PC-9 (cell line): Measurements from ENCODE around the gene RBM24. TPM values are rescaled to one million over a fixed set of nuclear protein-coding genes. Genes with fewer than 3 reads are reported as not detected.

Source experiments
- BruUV-seq: library from RNA; stranded (reverse); fragments of 400-500 nt; replicated peaks from 2 replicates; lab custom pipeline; 2021; lab: Mats Ljungman, UMichigan
- CTCF ChIA-PET: fragments of 300-600 bp; sonication (Branson Sonifier 250); formaldehyde crosslinking; loops from one replicate; lab custom pipeline; 2022; ENCODE audit warnings: antibody characterized with exemption; lab: Charles Lee
- POLR2A ChIA-PET: fragments of 300-600 bp; sonication (Branson Sonifier 250); formaldehyde crosslinking; loops from one replicate; lab custom pipeline; 2022; ENCODE audit warnings: antibody characterized with exemption; ENCODE audit not compliant: unreplicated experiment; lab: Charles Lee
- DNase-seq, 2 experiments: peaks; one replicate each; pipeline versions ENCODE4 v3.0.0 to v3.0.0-alpha.2; 2015 to 2022; ENCODE audit warnings: mixed read lengths in 1 of 2
- H2AFZ ChIP-seq: fragments of 200-600 bp; sonication (generic); 2 replicates; pipeline ENCODE4 v1.8.1; 2017; ENCODE audit warnings: antibody characterized with exemption
- H3F3A ChIP-seq: fragments of 200-600 bp; sonication (generic); 2 replicates; pipeline ENCODE4 v1.8.1; 2017; ENCODE audit warnings: antibody characterized with exemption, mild to moderate bottlenecking, low read depth; ENCODE audit not compliant: insufficient read depth
- H3K27ac ChIP-seq: fragments of 200-600 bp; sonication (generic); 2 replicates; pipeline ENCODE4 v1.6.1; 2016; ENCODE audit warnings: mixed run types
- H3K27me3 ChIP-seq: fragments of 200-600 bp; sonication (generic); 2 replicates; pipeline ENCODE4 v1.6.1; 2016; ENCODE audit warnings: low read depth, mixed run types; ENCODE audit not compliant: insufficient read depth
- H3K36me3 ChIP-seq: fragments of 200-600 bp; sonication (generic); 2 replicates; pipeline ENCODE4 v1.6.1; 2016; ENCODE audit warnings: low read depth, mixed run types
- H3K4me1 ChIP-seq: fragments of 200-600 bp; sonication (generic); replicated peaks from 2 replicates; pipeline ENCODE4 v1.6.1; 2016; ENCODE audit warnings: mixed run types; ENCODE audit not compliant: insufficient read depth
- H3K4me2 ChIP-seq: fragments of 200-600 bp; sonication (generic); 2 replicates; pipeline ENCODE4 v1.6.1; 2017; ENCODE audit warnings: mixed run types
- H3K4me3 ChIP-seq: fragments of 200-600 bp; sonication (generic); 2 replicates; pipeline ENCODE4 v1.6.1; 2016; ENCODE audit warnings: mixed run types
- H3K79me2 ChIP-seq: fragments of 200-600 bp; sonication (generic); 2 replicates; pipeline ENCODE4 v1.6.1; 2017; ENCODE audit warnings: low read depth, mixed run types
- H3K9me2 ChIP-seq: fragments of 200-600 bp; sonication (generic); 2 replicates; pipeline ENCODE4 v1.8.1; 2017; ENCODE audit warnings: mild to moderate bottlenecking; ENCODE audit not compliant: insufficient read depth
- H3K9me3 ChIP-seq: fragments of 200-600 bp; sonication (generic); 2 replicates; pipeline ENCODE4 v1.8.1; 2016; ENCODE audit warnings: low read depth; ENCODE audit not compliant: insufficient read depth
- H4K20me1 ChIP-seq: fragments of 200-600 bp; sonication (generic); 2 replicates; pipeline ENCODE4 v1.8.1; 2017; ENCODE audit not compliant: insufficient read depth
- CTCF ChIP-seq: fragments of 200-600 bp; sonication (generic); conservative IDR thresholded peaks from 2 replicates; pipeline ENCODE4 v1.6.1; 2017; ENCODE audit warnings: mixed run types, antibody characterized with exemption, mild to moderate bottlenecking, moderate library complexity
- EZH2 ChIP-seq: fragments of 200-600 bp; sonication (generic); IDR thresholded peaks from 2 replicates; pipeline ENCODE4 v1.8.0; 2017; ENCODE audit warnings: antibody characterized with exemption, low read depth
- intact Hi-C: fragments of 100-400 bp; cut with micrococcal nuclease; formaldehyde crosslinking; loops from one replicate; pipeline ENCODE4 v1.10.0; 2022; ENCODE audit not compliant: unreplicated experiment
- total RNA-seq: library from RNA; stranded (reverse); gene quantifications from 2 replicates; pipeline ENCODE4 v1.2.3, GENCODE V29; 2021

RBM24 gene
- total RNA-seq, 1 experiment from 2014 or later: 0.72 TPM

- Histone ChIP-seq H3K4me2 (no peak overlapping the region), H3K79me2 (no peaks in the 10 kb centered on the region), H3K9me2 (no peaks in the 10 kb centered on the region), H2AFZ (no peak overlapping the region), H3K9me3 (no peaks in the 10 kb centered on the region), H3K36me3 (no peaks in the 10 kb centered on the region), H3F3A (peaks cover 5% of the 10 kb centered on the region; the same call in 1 of the 2 replicates), H3K27ac (no peak overlapping the region), H4K20me1 (no peaks in the 10 kb centered on the region), H3K4me3 (no peak overlapping the region), H3K27me3 (no peaks in the 10 kb centered on the region), H3K4me1 (peaks cover 21% of the 10 kb centered on the region)
- DNase-seq: no peak
- TF ChIP-seq EZH2 (no peak), CTCF (no peak)
- BruUV-seq: no TSS peak
- intact Hi-C loops: no loop called here
- ChIA-PET POLR2A (no interaction called here), CTCF (no interaction called here)
Measured at GRCh38 chr6:17280552-17281090, 540 bp upstream of the RBM24 start.

GRCh38 chr6:17281497-17282481 is 628 bp downstream of the RBM24 start:
- Histone ChIP-seq H3K4me1 (peaks cover 21% of the 10 kb centered on the region), H3K27me3 (no peaks in the 10 kb centered on the region), H3K79me2 (no peaks in the 10 kb centered on the region), H3K27ac (no peak overlapping the region), H2AFZ (no peak overlapping the region), H3K9me3 (no peaks in the 10 kb centered on the region), H3F3A (peaks cover 5% of the 10 kb centered on the region; the same call in 1 of the 2 replicates), H3K4me3 (peak overlapping the region; percentile 28; the same call in 1 of the 2 replicates), H3K9me2 (no peaks in the 10 kb centered on the region), H4K20me1 (no peaks in the 10 kb centered on the region), H3K4me2 (peak overlapping the region; percentile 50), H3K36me3 (no peaks in the 10 kb centered on the region)
- intact Hi-C loops: no loop called here
- DNase-seq: peak in 1 of 2 experiments; percentile 12
- BruUV-seq: no TSS peak
- TF ChIP-seq CTCF: no peak
- TF ChIP-seq EZH2: no peak
- ChIA-PET POLR2A (interaction anchor here (0.6 kb wide), 1 partner anchor 136 kb away, joined by 3 read pairs; no protein-coding TSS in a partner anchor), CTCF (no interaction called here)

- TF ChIP-seq EZH2 (no peak), CTCF (no peak)
- no peaks in the 10 kb centered on the region for H3K79me2 ChIP-seq
- BruUV-seq: no TSS peak
- H3K27me3 ChIP-seq: no peaks in the 10 kb centered on the region
- CTCF ChIA-PET: no interaction called here
- peaks cover 4% of the 10 kb centered on the region; the same call in 1 of the 2 replicates for H3F3A ChIP-seq
- H3K27ac ChIP-seq: no peak overlapping the region
- H3K9me2 ChIP-seq: no peaks in the 10 kb centered on the region
- H3K4me2 ChIP-seq: no peak overlapping the region
- intact Hi-C loops: no loop called here
- H3K36me3 ChIP-seq: no peaks in the 10 kb centered on the region
- H2AFZ ChIP-seq: no peak overlapping the region
- H3K4me3 ChIP-seq: no peak overlapping the region
- POLR2A ChIA-PET: no interaction called here
- no peak for DNase-seq
- H3K4me1 ChIP-seq: peaks cover 16% of the 10 kb centered on the region
- H4K20me1 ChIP-seq: no peaks in the 10 kb centered on the region
- H3K9me3 ChIP-seq: no peaks in the 10 kb centered on the region
Measured at GRCh38 chr6:17283074-17283473, 1.9 kb downstream of the RBM24 start.
